IMR-90 (cell line): ENCODE measurements around the gene EVPL. TPM values are rescaled to one million over a fixed set of nuclear protein-coding genes. Genes with fewer than 3 reads are reported as not detected.

ENCODE experiments used
- ATAC-seq: fragments of 200-7000 bp; cut with Tn5 transposase; 2 replicates; pipeline ENCODE4 v1.9.1; 2020; ENCODE audit warnings: low read depth, mild to moderate bottlenecking, moderate library complexity
- BruUV-seq: library from RNA; stranded (reverse); fragments of 400-500 nt; replicated peaks from 2 replicates; lab custom pipeline; 2021; lab: Mats Ljungman, UMichigan
- CTCF ChIA-PET: fragments of 300-600 bp; formaldehyde crosslinking; extraction: SDS; loops from one replicate; lab custom pipeline; 2021; ENCODE audit warnings: antibody characterized with exemption; lab: Yijun Ruan, JAX
- POLR2A ChIA-PET: fragments of 300-600 bp; sonication (Branson Sonifier 250); formaldehyde crosslinking; loops from one replicate; lab custom pipeline; 2022; ENCODE audit warnings: antibody characterized with exemption; ENCODE audit not compliant: unreplicated experiment; lab: Charles Lee
- DNase-seq: peaks from one replicate; pipeline ENCODE4 v3.0.0; 2013
- H2AFZ ChIP-seq: replicated peaks from 2 replicates; pipeline ENCODE3; 2013; ENCODE audit warnings: low read length, mild to moderate bottlenecking; ENCODE audit not compliant: poor library complexity
- H2AK5ac ChIP-seq: 2 replicates; pipeline ENCODE4 v1.6.1; 2013; ENCODE audit warnings: low read depth, low read length, inconsistent platforms
- H2AK9ac ChIP-seq: replicated peaks from 2 replicates; pipeline ENCODE3; 2013; ENCODE audit warnings: mild to moderate bottlenecking, low read depth, low read length, moderate library complexity; ENCODE audit not compliant: poor library complexity
- H2BK120ac ChIP-seq: 2 replicates; pipeline ENCODE4 v1.6.1; 2013; ENCODE audit warnings: low read depth, low read length, inconsistent platforms
- H2BK15ac ChIP-seq: 3 replicates; pipeline ENCODE4 v1.6.1; 2013; ENCODE audit warnings: low read depth, low read length, inconsistent platforms
- H2BK20ac ChIP-seq: 2 replicates; pipeline ENCODE4 v1.6.1; 2013; ENCODE audit warnings: low read depth, mild to moderate bottlenecking, inconsistent platforms, low read length, moderate library complexity
- H2BK5ac ChIP-seq: 2 replicates; pipeline ENCODE4 v1.6.1; 2013; ENCODE audit warnings: mild to moderate bottlenecking, low read depth, low read length, inconsistent platforms; ENCODE audit not compliant: poor library complexity, severe bottlenecking
- H3K14ac ChIP-seq: replicated peaks from 2 replicates; pipeline ENCODE4 v1.6.1; 2013; ENCODE audit warnings: low read depth, low read length, inconsistent platforms
- H3K18ac ChIP-seq: 2 replicates; pipeline ENCODE4 v1.6.1; 2013; ENCODE audit warnings: low read depth, low read length, control low read depth
- H3K23ac ChIP-seq: 2 replicates; pipeline ENCODE4 v1.6.1; 2013; ENCODE audit warnings: low read depth, low read length, inconsistent platforms
- H3K27ac ChIP-seq: 2 replicates; pipeline ENCODE4 v1.5.1; 2013; ENCODE audit warnings: mild to moderate bottlenecking, control low read depth, low read length; ENCODE audit not compliant: insufficient read depth
- H3K27me3 ChIP-seq: 2 replicates; pipeline ENCODE4 v1.6.1; 2013; ENCODE audit warnings: low read length; ENCODE audit not compliant: control insufficient read depth, insufficient read depth
- H3K36me3 ChIP-seq: 2 replicates; pipeline ENCODE4 v1.6.1; 2013; ENCODE audit warnings: low read length, mixed read lengths; ENCODE audit not compliant: control insufficient read depth, insufficient read depth
- H3K4ac ChIP-seq: 2 replicates; pipeline ENCODE4 v1.6.1; 2013; ENCODE audit warnings: low read depth, low read length, inconsistent platforms
- H3K4me1 ChIP-seq: 2 replicates; pipeline ENCODE4 v1.6.1; 2013; ENCODE audit warnings: low read length, mixed read lengths; ENCODE audit not compliant: control insufficient read depth, insufficient read depth
- H3K4me2 ChIP-seq: 2 replicates; pipeline ENCODE4 v1.6.1; 2013; ENCODE audit warnings: low read depth, mild to moderate bottlenecking, control low read depth, low read length, moderate library complexity
- H3K4me3 ChIP-seq: 2 replicates; pipeline ENCODE4 v1.5.1; 2013; ENCODE audit warnings: low read depth, mild to moderate bottlenecking, control low read depth, low read length, moderate library complexity; ENCODE audit not compliant: insufficient read depth
- H3K56ac ChIP-seq: 2 replicates; pipeline ENCODE4 v1.6.1; 2013; ENCODE audit warnings: low read length, inconsistent platforms; ENCODE audit not compliant: insufficient read depth; ENCODE audit errors: extremely low read depth
- H3K79me1 ChIP-seq, 2 experiments: 2 replicates each; pipeline ENCODE4 v1.6.1; 2013; ENCODE audit warnings: low read length in 2 of 2, inconsistent platforms in 1 of 2, low read depth in 1 of 2
- H3K9ac ChIP-seq: 2 replicates; pipeline ENCODE4 v1.6.1; 2013; ENCODE audit warnings: low read depth, low read length, control low read depth
- H3K9me1 ChIP-seq: 2 replicates; pipeline ENCODE4 v1.6.1; 2013; ENCODE audit warnings: low read length, inconsistent platforms; ENCODE audit not compliant: insufficient read depth
- H3K9me3 ChIP-seq: 2 replicates; pipeline ENCODE4 v1.6.1; 2013; ENCODE audit warnings: low read length; ENCODE audit not compliant: control insufficient read depth, insufficient read depth
- H4K20me1 ChIP-seq: 2 replicates; pipeline ENCODE4 v1.6.1; 2013; ENCODE audit warnings: low read length, inconsistent platforms; ENCODE audit not compliant: insufficient read depth
- H4K5ac ChIP-seq: 2 replicates; pipeline ENCODE4 v1.6.1; 2013; ENCODE audit warnings: mild to moderate bottlenecking, low read depth, low read length, control low read depth
- H4K8ac ChIP-seq, 2 experiments: 2 replicates each; pipeline ENCODE4 v1.6.1; 2013; ENCODE audit warnings: low read depth in 2 of 2, low read length in 2 of 2, control low read depth in 1 of 2, inconsistent platforms in 1 of 2
- H4K91ac ChIP-seq: 2 replicates; pipeline ENCODE4 v1.6.1; 2013; ENCODE audit warnings: low read depth, low read length, inconsistent platforms; ENCODE audit not compliant: insufficient read depth
- BHLHE40 ChIP-seq: fragments of 150-350 bp; IDR thresholded peaks from 2 replicates; pipeline ENCODE4 v1.6.1; 2016; ENCODE audit warnings: mild to moderate bottlenecking, low read depth, low read length
- CHD1 ChIP-seq: IDR thresholded peaks from 2 replicates; pipeline ENCODE4 v1.6.1; 2012; ENCODE audit warnings: low read depth, low read length, improper control_type of control experiment
- FOS ChIP-seq: fragments of 150-350 bp; IDR thresholded peaks from 2 replicates; pipeline ENCODE4 v1.6.1; 2016; ENCODE audit warnings: low read depth, low read length
- MAFK ChIP-seq: IDR thresholded peaks from 2 replicates; pipeline ENCODE4 v1.6.1; 2012; ENCODE audit warnings: low read depth, low read length, improper control_type of control experiment
- MAZ ChIP-seq: IDR thresholded peaks from 2 replicates; pipeline ENCODE4 v1.6.1; 2012; ENCODE audit warnings: low read depth, mild to moderate bottlenecking, low read length, improper control_type of control experiment, moderate library complexity, borderline replicate concordance
- RCOR1 ChIP-seq: IDR thresholded peaks from 2 replicates; pipeline ENCODE4 v1.6.1; 2012; ENCODE audit warnings: mild to moderate bottlenecking, low read length, improper control_type of control experiment; ENCODE audit not compliant: insufficient replicate concordance
- RFX5 ChIP-seq: IDR thresholded peaks from 2 replicates; pipeline ENCODE4 v1.8.0; 2012; ENCODE audit warnings: low read depth, mild to moderate bottlenecking, low read length, moderate library complexity
- WGBS, 2 experiments: methylation state at CpG; one replicate each; pipeline versions ENCODE4 v1.1.5 to v1.1.7; 2013; ENCODE audit warnings: missing lambda C conversion rate in 2 of 2; ENCODE audit not compliant: insufficient read length in 1 of 2; ENCODE audit errors: extremely low coverage in 2 of 2; 5-methylcytosine and 5-hydroxymethylcytosine counted together
- dilution Hi-C: fragments of 300-500 bp; cut with HindIII; formaldehyde crosslinking; loops from one replicate; pipeline ENCODE4 v1.14.3; 2018; ENCODE audit warnings: low sequenced_read_pairs; ENCODE audit not compliant: unreplicated experiment
- in situ Hi-C: fragments of 300-500 bp; cut with MboI; formaldehyde crosslinking; loops from 3 replicates; pipeline ENCODE4 v1.14.3; 2019; ENCODE audit warnings: low sequenced_read_pairs, inconsistent platforms, mixed read lengths
- intact Hi-C: fragments of 100-400 bp; cut with micrococcal nuclease; formaldehyde crosslinking; loops from 2 replicates; pipeline ENCODE4 v1.10.0; 2022
- polyA plus RNA-seq, 3 experiments: library from polyadenylated mRNA; depleted of rRNA; stranded (reverse); fragments of >200 nt; gene quantifications; 2 replicates each; pipeline ENCODE4 v1.2.3, GENCODE V29; 2012; ENCODE audit warnings: low replicate concordance in 1 of 3
- total RNA-seq: library from RNA; depleted of rRNA; stranded (reverse); fragments of >200 nt; gene quantifications from 2 replicates; pipeline ENCODE4 v1.2.3, GENCODE V29; 2012

EVPL gene
- total and polyA plus RNA-seq, 2 of the 4 experiments (the other 2 are of a cell fraction) = not detected

DNA sequence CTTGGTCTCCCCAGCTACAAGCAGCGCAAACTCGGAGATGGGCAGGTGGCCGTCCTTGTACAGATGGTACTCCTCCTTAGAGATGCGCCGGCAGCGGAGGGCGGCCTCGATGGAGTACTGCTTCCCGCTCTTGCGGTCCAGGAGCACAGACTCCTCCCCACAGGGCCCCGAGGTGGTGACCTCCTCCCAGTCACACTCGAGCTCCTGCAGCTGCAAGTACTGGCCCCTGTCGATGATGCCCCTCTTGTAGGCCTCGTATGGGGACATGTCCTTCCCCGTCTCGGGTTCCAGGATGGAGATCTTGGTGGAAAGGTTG lies 19.3 kb downstream of the EVPL start:
- no peak overlapping the region for H2AFZ ChIP-seq
- CTCF ChIA-PET = no interaction called here
- no peaks in the 10 kb centered on the region for H4K20me1 ChIP-seq
- intact Hi-C loops (loop anchor here (5.0 kb wide), 1 partner anchor 289 kb away; no protein-coding TSS in a partner anchor), in situ Hi-C loops (loop anchor here (5.0 kb wide), 1 partner anchor 96 kb away; no protein-coding TSS in a partner anchor), dilution Hi-C loops (no loop called here)
- no peaks in the 10 kb centered on the region for H3K27me3 ChIP-seq
- no peak for DNase-seq
- no peak overlapping the region for H4K5ac ChIP-seq
- H3K4me2 ChIP-seq = no peak overlapping the region
- H2BK5ac ChIP-seq = no peak overlapping the region
- H3K4me3 ChIP-seq = no peak overlapping the region
- H3K4me1 ChIP-seq = peaks cover 7% of the 10 kb centered on the region
- H2BK120ac ChIP-seq = no peak overlapping the region
- BruUV-seq = no TSS peak
- no peak overlapping the region for H4K91ac ChIP-seq
- no peak overlapping the region for H2BK15ac ChIP-seq
- WGBS, 2 experiments = 95% methylated on average over 7 of the region's 16 CpGs; no CpG with 5 or more reads in 1 of the 2 experiments
- no peak overlapping the region for H3K18ac ChIP-seq
- no peak overlapping the region for H3K23ac ChIP-seq
- H3K9ac ChIP-seq = no peak overlapping the region
- H2AK9ac ChIP-seq = no peak overlapping the region
- H4K8ac ChIP-seq = no peak overlapping the region
- H2BK20ac ChIP-seq = no peak overlapping the region
- no peak overlapping the region for H3K4ac ChIP-seq
- H3K9me1 ChIP-seq = no peaks in the 10 kb centered on the region
- TF ChIP-seq RCOR1 (no peak), FOS (no peak), CHD1 (no peak), BHLHE40 (no peak), RFX5 (no peak), MAZ (no peak), MAFK (no peak)
- no peak overlapping the region for H3K27ac ChIP-seq
- POLR2A ChIA-PET = no interaction called here
- H3K36me3 ChIP-seq = no peaks in the 10 kb centered on the region
- no peak for ATAC-seq
- H3K79me1 ChIP-seq = peaks cover 0 to 3% of the 10 kb centered on the region in 2 experiments; a peak in 1 of 4 replicates
- no peak overlapping the region for H3K56ac ChIP-seq
- no peak overlapping the region for H3K14ac ChIP-seq
- H2AK5ac ChIP-seq = no peak overlapping the region
- H3K9me3 ChIP-seq = no peaks in the 10 kb centered on the region
